H1 (cell line): ENCODE measurements around the gene BCLAF3. TPM values are rescaled to one million over a fixed set of nuclear protein-coding genes. Genes with fewer than 3 reads are reported as not detected.

Experiments used
- CTCF ChIA-PET: fragments of 300-600 bp; sonication (Branson Sonifier 250); formaldehyde crosslinking; loops from one replicate; lab custom pipeline; 2021; ENCODE audit not compliant: partially characterized antibody; lab: Charles Lee
- POLR2A ChIA-PET: fragments of 300-600 bp; sonication (Branson Sonifier 250); formaldehyde crosslinking; loops from one replicate; lab custom pipeline; 2021; ENCODE audit warnings: inconsistent platforms; ENCODE audit not compliant: partially characterized antibody; lab: Charles Lee
- DNase-seq, 2 experiments: peaks; one replicate each; pipeline versions ENCODE4 v3.0.0 to v3.0.0-alpha.2; 2010 to 2022; ENCODE audit warnings: low spot score in 2 of 2, low read depth in 1 of 2, mixed read lengths in 1 of 2
- FAIRE-seq: peaks from 2 replicates; lab custom pipeline; 2011; peaks lifted over from hg19 to GRCh38; lab: Jason Lieb, UNC
- H2AFZ ChIP-seq: 2 replicates; pipeline ENCODE4 v1.8.1; 2012; ENCODE audit warnings: low read length, inconsistent platforms
- H2AK5ac ChIP-seq: 2 replicates; pipeline ENCODE4 v1.6.1; 2013; ENCODE audit warnings: low read depth, low read length
- H2BK120ac ChIP-seq: replicated peaks from 2 replicates; pipeline ENCODE3; 2013; ENCODE audit warnings: low read depth, low read length, inconsistent platforms
- H2BK12ac ChIP-seq: 2 replicates; pipeline ENCODE4 v1.6.1; 2013; ENCODE audit warnings: low read depth, low read length
- H2BK15ac ChIP-seq: 2 replicates; pipeline ENCODE4 v1.6.1; 2013; ENCODE audit warnings: low read length
- H2BK20ac ChIP-seq: 2 replicates; pipeline ENCODE4 v1.6.1; 2013; ENCODE audit warnings: low read length
- H2BK5ac ChIP-seq: 2 replicates; pipeline ENCODE4 v1.6.1; 2013; ENCODE audit warnings: low read depth, low read length
- H3K14ac ChIP-seq: 2 replicates; pipeline ENCODE4 v1.6.1; 2013; ENCODE audit warnings: inconsistent platforms; ENCODE audit not compliant: insufficient read length
- H3K18ac ChIP-seq: 2 replicates; pipeline ENCODE4 v1.6.1; 2013; ENCODE audit warnings: low read length; ENCODE audit errors: extremely low read depth
- H3K23ac ChIP-seq: 2 replicates; pipeline ENCODE4 v1.6.1; 2013; ENCODE audit warnings: inconsistent platforms; ENCODE audit not compliant: insufficient read length
- H3K23me2 ChIP-seq: 2 replicates; pipeline ENCODE4 v1.6.1; 2013; ENCODE audit warnings: low read depth, low read length
- H3K27ac ChIP-seq: 2 replicates; pipeline ENCODE4 v1.6.1; 2011; ENCODE audit warnings: low read depth, low read length, inconsistent platforms
- H3K27me3 ChIP-seq, 4 experiments: replicated peaks in 1 of 4; 1 replicate in 1 of 4; 2 replicates in 3 of 4; pipeline versions ENCODE4 v1.6.1 to v1.8.1; 2011 to 2013; ENCODE audit warnings: low read length in 3 of 4, mild to moderate bottlenecking in 3 of 4, inconsistent platforms in 2 of 4, mixed read lengths in 2 of 4, moderate library complexity in 1 of 4; ENCODE audit not compliant: control insufficient read depth in 3 of 4, insufficient read depth in 3 of 4; ENCODE audit errors: extremely low read depth in 1 of 4
- H3K36me3 ChIP-seq, 4 experiments: 2 replicates each; pipeline versions ENCODE4 v1.6.1 to v1.8.1; 2011 to 2013; ENCODE audit warnings: mild to moderate bottlenecking in 4 of 4, low read length in 3 of 4, moderate library complexity in 2 of 4, control low read depth in 1 of 4, inconsistent platforms in 1 of 4; ENCODE audit not compliant: insufficient read depth in 4 of 4, control insufficient read depth in 2 of 4
- H3K4ac ChIP-seq: replicated peaks from 2 replicates; pipeline ENCODE3; 2013; ENCODE audit warnings: low read length, low read depth, mixed read lengths, inconsistent platforms; ENCODE audit not compliant: insufficient read length
- H3K4me1 ChIP-seq, 4 experiments: replicated peaks in 1 of 4; 1 replicate in 1 of 4; 2 replicates in 3 of 4; pipeline versions ENCODE4 v1.6.1 to v1.8.1; 2011 to 2013; ENCODE audit warnings: low read length in 3 of 4, inconsistent platforms in 2 of 4, mixed read lengths in 1 of 4; ENCODE audit not compliant: insufficient read depth in 4 of 4, control insufficient read depth in 3 of 4
- H3K4me2 ChIP-seq, 2 experiments: 2 replicates each; pipeline versions ENCODE4 v1.6.1 to v1.8.1; 2011 to 2013; ENCODE audit warnings: low read depth in 2 of 2, low read length in 2 of 2, control low read depth in 1 of 2, inconsistent platforms in 1 of 2, mild to moderate bottlenecking in 1 of 2; ENCODE audit not compliant: insufficient read depth in 1 of 2
- H3K4me3 ChIP-seq, 4 experiments: fragments of 200-600, 300-600 bp in 1 of 4; sonication (generic), shearing (Covaris generic), sonication (Bioruptor Twin) in 1 of 4; 2 replicates each; pipeline versions ENCODE4 v1.5.1 to v1.8.1; 2011 to 2016; ENCODE audit warnings: low read length in 4 of 4, low read depth in 3 of 4, control low read depth in 2 of 4, inconsistent platforms in 2 of 4, mild to moderate bottlenecking in 2 of 4, mixed read lengths in 1 of 4, moderate library complexity in 1 of 4; ENCODE audit not compliant: insufficient read depth in 2 of 4; ENCODE audit errors: extremely low read depth in 1 of 4
- H3K56ac ChIP-seq: replicated peaks from 2 replicates; pipeline ENCODE3; 2013; ENCODE audit warnings: low read depth, mild to moderate bottlenecking, mixed read lengths, low read length, inconsistent platforms; ENCODE audit not compliant: insufficient read length
- H3K79me1 ChIP-seq: 2 replicates; pipeline ENCODE4 v1.6.1; 2013; ENCODE audit warnings: low read depth, low read length, control low read depth
- H3K79me2 ChIP-seq, 2 experiments: 2 replicates each; pipeline versions ENCODE4 v1.6.1 to v1.8.1; 2012 to 2013; ENCODE audit warnings: low read length in 2 of 2, mild to moderate bottlenecking in 2 of 2, inconsistent platforms in 1 of 2; ENCODE audit not compliant: insufficient read depth in 2 of 2, control insufficient read depth in 1 of 2
- H3K9ac ChIP-seq, 4 experiments: replicated peaks in 1 of 4; 1 replicate in 1 of 4; 2 replicates in 3 of 4; pipeline versions ENCODE4 v1.6.1 to v1.8.1; 2011 to 2013; ENCODE audit warnings: low read depth in 3 of 4, low read length in 3 of 4, control low read depth in 2 of 4, mild to moderate bottlenecking in 2 of 4, moderate library complexity in 2 of 4, inconsistent platforms in 1 of 4; ENCODE audit errors: extremely low read depth in 1 of 4
- H3K9me3 ChIP-seq, 2 experiments: 2 replicates each; pipeline versions ENCODE4 v1.6.1 to v1.8.1; 2012 to 2013; ENCODE audit warnings: mild to moderate bottlenecking in 2 of 2, moderate library complexity in 2 of 2, control low read depth in 1 of 2, inconsistent platforms in 1 of 2, low read depth in 1 of 2, low read length in 1 of 2, mixed read lengths in 1 of 2; ENCODE audit not compliant: insufficient read depth in 2 of 2
- H4K20me1 ChIP-seq, 2 experiments: replicated peaks in 1 of 2; 2 replicates each; pipeline versions ENCODE3 to v1.8.1; 2011 to 2013; ENCODE audit warnings: inconsistent platforms in 2 of 2, low read length in 2 of 2, mild to moderate bottlenecking in 1 of 2; ENCODE audit not compliant: insufficient read depth in 2 of 2, control insufficient read depth in 1 of 2
- H4K5ac ChIP-seq: 2 replicates; pipeline ENCODE4 v1.6.1; 2013; ENCODE audit warnings: low read length, low read depth, mixed read lengths, inconsistent platforms; ENCODE audit not compliant: insufficient read length
- H4K8ac ChIP-seq: 2 replicates; pipeline ENCODE4 v1.8.0; 2013; ENCODE audit warnings: mild to moderate bottlenecking, moderate library complexity, low read length, inconsistent platforms; ENCODE audit not compliant: insufficient read depth; ENCODE audit errors: extremely low read depth
- H4K91ac ChIP-seq: replicated peaks from 2 replicates; pipeline ENCODE3; 2013; ENCODE audit warnings: low read length, mixed read lengths, inconsistent platforms; ENCODE audit not compliant: insufficient read length
- BRCA1 ChIP-seq: IDR thresholded peaks from 2 replicates; pipeline ENCODE4 v1.6.1; 2012; ENCODE audit warnings: low read depth, low read length, improper control_type of control experiment
- SP2 ChIP-seq: IDR thresholded peaks from 2 replicates; pipeline ENCODE4 v1.6.1; 2012; ENCODE audit warnings: mild to moderate bottlenecking, low read length, inconsistent platforms
- WGBS, 2 experiments: shearing (Covaris generic) in 1 of 2; methylation state at CpG; one replicate each; pipeline versions ENCODE4 v1.1.6 to v1.1.7; 2013 to 2015; ENCODE audit warnings: low lambda C conversion rate in 2 of 2, mixed read lengths in 2 of 2, inconsistent platforms in 1 of 2, low coverage in 1 of 2, missing lambda C conversion rate in 1 of 2; ENCODE audit not compliant: insufficient replicate concordance in 2 of 2, insufficient coverage in 1 of 2, insufficient read length in 1 of 2; ENCODE audit errors: extremely low coverage in 1 of 2, missing lambda C conversion rate in 1 of 2; 5-methylcytosine and 5-hydroxymethylcytosine counted together
- polyA plus RNA-seq, 7 experiments: library from polyadenylated mRNA; depleted of rRNA in 3 of 7; stranded (reverse) in 5 of 7; unstranded in 2 of 7; fragments of >200 nt in 5 of 7; fragments of 200-250 nt in 2 of 7; gene quantifications; 1 replicate in 5 of 7; 2 replicates in 1 of 7; 4 replicates in 1 of 7; pipeline versions ENCODE4 v1.2.1 to v1.2.3, GENCODE V29; 2011 to 2013; ENCODE audit warnings: missing spikeins in 2 of 7, mixed read lengths in 2 of 7
- total RNA-seq: library from RNA; stranded (reverse); fragmentation: NEBNext Ultra II Directional; extraction: Animal tissue kit (Norgen Biotek cat#: 25700); gene quantifications from 2 replicates; pipeline ENCODE4 v1.2.1, GENCODE V29; 2021

The BCLAF3 gene
- total and polyA plus RNA-seq, 2 of the 8 experiments (the other 6 are each of a cell fraction or from before 2014, with no cell fraction given), result 1.3 to 9.0 TPM

- no peak overlapping the region for H2BK15ac ChIP-seq
- DNase-seq (no peak), FAIRE-seq (no peak)
- H3K4me1 ChIP-seq, result no peaks in the 10 kb centered on the region
- ChIA-PET CTCF (interaction anchor here (1.0 kb wide), 1 partner anchor 16 kb away, joined by 3 read pairs; no protein-coding TSS in a partner anchor), POLR2A (no interaction called here)
- H2BK20ac ChIP-seq, result no peak overlapping the region
- no peak overlapping the region for H2AFZ ChIP-seq
- H3K79me1 ChIP-seq, result no peaks in the 10 kb centered on the region
- no peaks in the 10 kb centered on the region for H3K27me3 ChIP-seq
- H3K9ac ChIP-seq, result no peak overlapping the region
- no peak overlapping the region for H4K8ac ChIP-seq
- H3K14ac ChIP-seq, result no peak overlapping the region
- H3K4me2 ChIP-seq, result no peak overlapping the region
- no peaks in the 10 kb centered on the region for H3K79me2 ChIP-seq
- no peak overlapping the region for H3K27ac ChIP-seq
- no peak overlapping the region for H4K5ac ChIP-seq
- H3K36me3 ChIP-seq, result peaks cover 0 to 11% (median 0%) of the 10 kb centered on the region in 4 experiments; a peak in 2 of 8 replicates
- H2BK120ac ChIP-seq, result no peak overlapping the region
- no peak overlapping the region for H3K56ac ChIP-seq
- H3K23me2 ChIP-seq, result no peaks in the 10 kb centered on the region
- no peaks in the 10 kb centered on the region for H4K20me1 ChIP-seq
- TF ChIP-seq BRCA1 (no peak), SP2 (no peak)
- no peaks in the 10 kb centered on the region for H3K9me3 ChIP-seq
- H4K91ac ChIP-seq, result no peak overlapping the region
- H3K4ac ChIP-seq, result no peak overlapping the region
- WGBS, 2 experiments, result 100% methylated on average over 1 of the region's 1 CpG; no CpG with 5 or more reads in 1 of the 2 experiments
- H2AK5ac ChIP-seq, result no peak overlapping the region
- H3K23ac ChIP-seq, result no peak overlapping the region
- no peak overlapping the region for H3K4me3 ChIP-seq
- H2BK5ac ChIP-seq, result no peak overlapping the region
- H3K18ac ChIP-seq, result no peak overlapping the region
- no peak overlapping the region for H2BK12ac ChIP-seq
Observed at GRCh38 chrX:19966056-19966455, 24.8 kb downstream of the BCLAF3 start.
